OCI-LY7 (cell line): Measurements from ENCODE around the gene KRTAP4-4.

Experiments
- CTCF ChIP-seq: fragments of 200-600 bp; sonication (generic); conservative IDR thresholded peaks from 2 replicates; pipeline ENCODE4 v1.5.1; 2014; ENCODE audit warnings: mild to moderate bottlenecking, antibody characterized with exemption, low read length, moderate library complexity, mixed read lengths
- EZH2phosphoT487 ChIP-seq: fragments of 200-600 bp; sonication (generic); IDR thresholded peaks from 2 replicates; pipeline ENCODE4 v1.6.1; 2018; ENCODE audit warnings: low read depth, borderline replicate concordance, mild to moderate bottlenecking, mixed run types, antibody characterized with exemption, low read length, moderate library complexity, mixed read lengths

DNA sequence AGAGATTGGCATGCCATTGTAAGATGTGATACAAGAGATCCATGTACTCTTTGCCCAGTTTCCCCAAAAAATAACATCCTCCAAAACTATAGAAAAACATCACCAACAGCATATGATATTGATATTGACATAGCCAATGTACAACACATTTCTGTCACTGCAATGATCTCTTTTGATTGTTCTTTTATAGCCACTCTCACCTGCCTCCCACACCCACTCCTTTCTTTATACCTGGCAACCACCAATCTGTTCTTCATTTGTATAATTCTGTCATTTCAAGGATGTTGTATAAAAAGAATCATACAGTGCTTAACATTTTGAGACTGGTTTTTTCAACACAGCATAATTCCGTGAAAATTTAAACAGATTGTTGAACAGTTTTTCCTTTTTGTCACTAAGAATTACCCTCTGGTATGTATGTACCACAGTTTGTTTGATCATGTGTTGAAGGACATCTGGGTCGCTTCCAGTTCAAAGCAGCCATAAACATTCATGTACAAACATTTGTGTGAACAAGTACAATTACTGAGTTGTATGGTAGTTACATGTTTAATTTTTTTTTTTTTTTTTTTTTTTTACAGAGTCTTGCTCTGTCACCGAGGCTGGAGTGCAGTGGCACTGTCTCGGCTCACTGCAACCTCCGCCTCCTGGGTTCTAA lies 39.0 kb upstream of the KRTAP4-4 start:
- TF ChIP-seq CTCF: no peak
- no peak for TF ChIP-seq EZH2phosphoT487
